Activated CD8-positive, alpha-beta T cell treated with anti-CD3 and anti-CD28 coated beads, Interleukin-2, amount 10 ng/mL, durations not matched to agents 7 days and 5 days (primary cell): ENCODE data around the gene KCNJ1. TPM values are rescaled to one million over a fixed set of nuclear protein-coding genes. Genes with fewer than 3 reads are reported as not detected.

Experiments
- ATAC-seq: fragments of 150-1000 bp; cut with Tn5 transposase; one replicate; pipeline ENCODE4 v1.10.0; 2021; ENCODE audit warnings: moderate library complexity
- CTCF ChIA-PET: fragments of 350-600 bp; sonication (Branson Sonifier 250); formaldehyde crosslinking; loops from one replicate; lab custom pipeline; 2021; ENCODE audit warnings: antibody characterized with exemption; lab: Charles Lee
- POLR2A ChIA-PET: fragments of 350-600 bp; sonication (Branson Sonifier 250); formaldehyde crosslinking; loops from one replicate; lab custom pipeline; 2021; ENCODE audit warnings: antibody characterized with exemption; lab: Charles Lee
- DNase-seq: peaks from one replicate; pipeline ENCODE4 v3.0.0-alpha.2; 2020
- H3K27ac Mint-ChIP-seq: one replicate; pipeline ENCODE4 v1.8.0; 2021; ENCODE audit warnings: mild to moderate bottlenecking, mixed read lengths
- H3K27me3 Mint-ChIP-seq: one replicate; pipeline ENCODE4 v1.8.0; 2021; ENCODE audit warnings: low read depth, mixed read lengths
- H3K36me3 Mint-ChIP-seq: one replicate; pipeline ENCODE4 v1.8.0; 2021; ENCODE audit warnings: low read depth, mixed read lengths
- H3K4me1 Mint-ChIP-seq: one replicate; pipeline ENCODE4 v1.8.0; 2021; ENCODE audit warnings: low read depth, mixed read lengths
- H3K4me3 Mint-ChIP-seq: one replicate; pipeline ENCODE4 v1.8.0; 2021; ENCODE audit warnings: mild to moderate bottlenecking, mixed read lengths
- H3K9me3 Mint-ChIP-seq: one replicate; pipeline ENCODE4 v1.8.0; 2022; ENCODE audit warnings: mixed read lengths; ENCODE audit not compliant: insufficient read depth
- total RNA-seq, 2 experiments: library from RNA; stranded (reverse); gene quantifications; one replicate each; pipeline ENCODE4 v1.2.3, GENCODE V29; 2021

Gene KCNJ1
- total RNA-seq, 2 experiments from 2014 or later, result not detected

DNA sequence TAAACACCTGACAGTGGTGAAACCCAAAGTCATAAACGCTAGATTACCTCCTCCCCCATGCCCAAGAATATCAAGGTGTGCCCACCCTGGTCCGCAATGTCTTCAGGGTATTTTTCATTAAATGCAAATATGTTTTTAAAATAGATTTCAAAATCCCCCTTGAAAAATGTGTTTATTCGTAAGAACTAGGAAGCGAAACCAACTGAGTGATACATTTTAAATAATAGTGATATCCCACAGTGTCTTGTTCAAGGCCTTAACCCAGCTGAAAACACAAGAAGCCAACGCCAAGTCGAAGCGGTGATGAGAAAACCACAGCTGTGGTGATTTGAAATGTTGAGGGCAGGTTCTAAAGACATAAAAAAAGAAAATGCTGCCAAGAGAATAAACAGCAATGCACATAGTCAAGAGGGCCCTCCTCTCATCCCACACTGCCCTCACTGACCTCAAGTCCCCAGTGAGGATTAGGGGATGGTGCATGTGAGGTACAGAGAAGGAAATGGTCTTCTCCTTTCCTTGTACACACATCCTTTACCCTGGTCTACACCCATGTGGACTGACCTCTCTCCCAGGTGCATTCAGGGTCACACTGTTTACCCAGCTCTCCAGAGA lies 25.5 kb downstream of the KCNJ1 start:
- Mint-ChIP-seq H3K27me3 (no peaks in the 10 kb centered on the region), H3K4me1 (peaks cover 51% of the 10 kb centered on the region), H3K4me3 (no peak overlapping the region), H3K27ac (no peak overlapping the region), H3K9me3 (no peaks in the 10 kb centered on the region), H3K36me3 (peaks cover 3% of the 10 kb centered on the region)
- ATAC-seq (peak; percentile 37), DNase-seq (no peak)
- POLR2A ChIA-PET, result no interaction called here
- CTCF ChIA-PET, result interaction anchor here (0.7 to 1.6 kb wide), 4 partner anchors 10 to 684 kb away, joined by 3 to 11 read pairs (median 5); no protein-coding TSS in a partner anchor

DNA sequence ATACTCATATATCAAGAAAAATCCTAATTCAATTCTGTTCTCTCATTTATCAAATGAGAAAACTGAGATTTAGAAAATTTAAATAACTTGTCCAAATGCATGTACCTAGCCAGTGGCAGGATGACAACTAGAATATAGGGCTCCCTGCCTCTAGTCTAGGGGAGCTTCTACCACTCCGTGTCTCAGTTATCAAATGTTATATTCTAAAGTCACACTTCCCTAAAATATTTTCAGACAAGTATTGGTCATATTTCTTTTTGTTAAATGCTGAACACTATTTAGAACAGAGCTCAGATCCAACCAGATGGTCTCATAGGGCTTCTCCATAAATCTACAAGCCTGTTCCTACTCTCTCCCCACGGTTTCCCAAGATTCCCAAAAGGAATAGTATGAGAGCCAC lies 26.3 kb downstream of the KCNJ1 start:
- Mint-ChIP-seq H3K27me3 (no peaks in the 10 kb centered on the region), H3K4me3 (no peak overlapping the region), H3K36me3 (peaks cover 3% of the 10 kb centered on the region), H3K27ac (no peak overlapping the region), H3K9me3 (no peaks in the 10 kb centered on the region), H3K4me1 (peaks cover 48% of the 10 kb centered on the region)
- ChIA-PET CTCF (interaction anchor here (1.3 to 1.6 kb wide), 2 partner anchors 10 to 683 kb away, joined by 5 to 11 read pairs; no protein-coding TSS in a partner anchor), POLR2A (no interaction called here)
- ATAC-seq (no peak), DNase-seq (no peak)

DNA sequence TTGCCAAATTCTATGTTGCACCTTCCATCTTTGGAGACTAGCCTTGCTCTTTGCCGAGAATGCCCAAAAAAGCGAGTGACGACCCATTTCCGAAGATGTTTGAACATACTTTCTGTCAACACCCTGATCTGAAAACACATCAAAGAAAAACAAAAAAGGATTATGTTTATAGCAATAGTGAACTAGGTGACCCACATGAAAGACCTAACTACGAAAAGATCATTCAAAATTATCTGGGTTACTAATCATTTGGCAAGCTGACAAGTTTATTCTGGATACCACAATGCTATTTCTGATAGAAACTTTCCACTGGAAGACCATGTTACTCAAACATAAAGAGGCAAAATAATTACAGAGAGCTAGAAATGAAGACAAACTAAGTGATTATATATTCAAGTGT lies 27.0 kb downstream of the KCNJ1 start:
- Mint-ChIP-seq H3K4me3 (no peak overlapping the region), H3K4me1 (peaks cover 42% of the 10 kb centered on the region), H3K27me3 (no peaks in the 10 kb centered on the region), H3K36me3 (peaks cover 3% of the 10 kb centered on the region), H3K27ac (no peak overlapping the region), H3K9me3 (no peaks in the 10 kb centered on the region)
- ChIA-PET CTCF (interaction anchor here (1.3 to 3.1 kb wide), 3 partner anchors 9 to 682 kb away, joined by 5 to 11 read pairs (median 11); no protein-coding TSS in a partner anchor), POLR2A (no interaction called here)
- ATAC-seq (no peak), DNase-seq (no peak)

DNA sequence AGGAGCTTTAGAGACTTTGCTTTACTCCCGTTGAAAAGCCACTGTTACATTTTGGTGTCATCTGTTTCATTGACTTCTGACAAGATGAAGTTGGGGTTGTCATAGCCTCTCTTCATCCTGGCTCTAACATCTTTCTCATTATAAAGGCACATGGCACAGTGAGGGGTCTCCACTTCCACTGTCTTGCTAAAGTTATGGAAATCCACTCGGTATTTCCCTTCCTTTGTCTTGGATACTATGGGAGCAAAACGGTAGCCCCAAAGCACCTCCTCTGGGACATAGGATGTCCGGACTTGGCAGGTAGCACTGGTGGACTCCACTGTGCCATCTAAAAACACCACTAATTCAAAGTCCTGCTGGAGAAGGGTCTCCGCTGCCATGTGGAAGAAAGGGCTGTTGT lies 28.0 kb downstream of the KCNJ1 start:
- ChIA-PET POLR2A (no interaction called here), CTCF (interaction anchor here (1.7 to 3.1 kb wide), 2 partner anchors 10 to 27 kb away, joined by 4 to 11 read pairs; no protein-coding TSS in a partner anchor)
- DNase-seq (no peak), ATAC-seq (no peak)
- Mint-ChIP-seq H3K9me3 (no peaks in the 10 kb centered on the region), H3K4me3 (no peak overlapping the region), H3K27ac (no peak overlapping the region), H3K36me3 (peaks cover 3% of the 10 kb centered on the region), H3K27me3 (no peaks in the 10 kb centered on the region), H3K4me1 (peaks cover 35% of the 10 kb centered on the region)

DNA sequence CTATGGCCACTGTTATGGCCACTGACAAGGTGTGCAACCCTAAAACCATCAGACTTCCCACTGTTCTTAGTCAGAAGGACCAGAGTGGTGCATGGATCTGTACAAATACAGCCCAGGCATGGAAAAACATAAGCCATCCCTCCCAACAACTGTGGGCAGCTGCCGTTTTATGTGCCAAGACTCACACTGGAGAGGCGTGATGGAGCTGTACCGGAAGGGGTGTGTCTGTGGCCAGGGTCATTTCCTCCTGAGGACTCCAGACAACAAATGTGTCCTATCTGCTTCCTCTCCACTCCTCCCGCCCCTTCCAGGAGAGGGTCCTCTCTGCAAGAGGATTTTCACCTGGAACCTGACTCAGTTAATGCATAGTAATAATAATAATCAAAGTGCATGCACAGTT lies 29.5 kb downstream of the KCNJ1 start:
- DNase-seq, result peak; percentile 51
- peaks cover 3% of the 10 kb centered on the region for H3K36me3 Mint-ChIP-seq
- H3K27ac Mint-ChIP-seq, result peak overlapping the region; percentile 18
- H3K27me3 Mint-ChIP-seq, result peaks cover 2% of the 10 kb centered on the region
- H3K9me3 Mint-ChIP-seq, result no peaks in the 10 kb centered on the region
- ATAC-seq, result peak; percentile 57
- no peak overlapping the region for H3K4me3 Mint-ChIP-seq
- ChIA-PET CTCF (interaction anchor here (1.3 to 3.1 kb wide), 3 partner anchors 11 to 680 kb away, joined by 3 to 11 read pairs (median 5); no protein-coding TSS in a partner anchor), POLR2A (no interaction called here)
- H3K4me1 Mint-ChIP-seq, result peaks cover 39% of the 10 kb centered on the region

DNA sequence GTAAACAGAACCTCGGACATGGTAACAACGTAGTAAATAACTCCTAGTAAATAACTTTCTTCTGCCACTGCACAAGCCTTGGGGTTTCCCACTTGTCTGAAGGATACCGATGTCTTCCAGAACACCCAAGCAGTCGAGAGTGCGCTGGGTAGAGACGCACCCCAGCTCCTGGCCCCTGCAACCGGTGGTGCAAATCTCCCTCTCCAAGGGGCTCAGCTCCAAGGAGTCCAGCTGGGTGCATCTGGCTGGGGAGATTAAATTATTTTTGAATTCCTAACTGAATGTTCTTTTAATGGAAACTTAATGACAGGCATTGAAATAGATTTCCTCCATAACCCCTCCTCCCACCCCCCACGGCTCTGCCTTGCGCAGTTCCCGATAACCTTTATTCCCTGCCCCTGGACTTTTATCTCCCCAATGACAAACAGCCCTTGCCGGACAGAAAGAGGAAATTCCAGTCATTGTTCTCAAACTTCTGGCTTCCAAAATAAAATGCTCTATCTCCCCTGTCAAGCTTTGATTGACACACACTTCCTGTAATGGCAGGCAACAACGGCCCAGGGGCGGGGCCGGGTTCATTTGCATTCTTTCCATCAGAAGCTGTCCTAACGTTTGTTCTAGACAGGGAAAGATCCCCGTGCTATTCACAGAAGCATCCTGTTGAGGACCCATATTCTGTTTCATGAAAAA lies 31.2 kb downstream of the KCNJ1 start:
- Mint-ChIP-seq H3K36me3 (peaks cover 3% of the 10 kb centered on the region), H3K9me3 (no peaks in the 10 kb centered on the region), H3K4me1 (peaks cover 38% of the 10 kb centered on the region), H3K27me3 (peaks cover 2% of the 10 kb centered on the region), H3K4me3 (no peak overlapping the region), H3K27ac (no peak overlapping the region)
- CTCF ChIA-PET, result interaction anchor here (1.0 to 1.6 kb wide), 2 partner anchors 678 kb away, joined by 3 read pairs; no protein-coding TSS in a partner anchor
- ATAC-seq (no peak), DNase-seq (no peak)
- POLR2A ChIA-PET, result no interaction called here

DNA sequence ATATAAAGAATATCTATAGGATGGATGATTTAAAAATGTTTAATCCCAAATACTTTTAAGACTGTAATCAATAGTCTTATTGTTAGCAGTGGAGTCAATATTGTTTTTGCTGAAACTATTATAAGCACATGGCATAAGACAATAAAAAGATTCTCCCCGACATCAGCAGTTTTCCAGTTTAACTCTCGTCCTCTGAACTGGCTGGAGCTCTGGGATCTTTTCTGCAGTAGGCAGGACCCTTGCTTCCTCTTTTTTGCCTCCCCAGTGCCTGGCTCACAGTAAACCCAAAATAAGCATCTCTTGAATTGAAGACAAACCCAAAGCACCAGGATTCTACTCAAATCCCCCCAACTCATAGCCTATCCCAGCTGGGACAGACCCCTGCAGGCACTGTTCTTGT lies 32.9 kb downstream of the KCNJ1 start:
- Mint-ChIP-seq H3K27me3 (peaks cover 2% of the 10 kb centered on the region), H3K27ac (no peak overlapping the region), H3K36me3 (peaks cover 3% of the 10 kb centered on the region), H3K4me1 (peaks cover 45% of the 10 kb centered on the region), H3K4me3 (no peak overlapping the region), H3K9me3 (no peaks in the 10 kb centered on the region)
- ChIA-PET CTCF (interaction anchor here (1.6 kb wide), 1 partner anchor 676 kb away, joined by 3 read pairs; no protein-coding TSS in a partner anchor), POLR2A (no interaction called here)
- ATAC-seq (no peak), DNase-seq (no peak)

DNA sequence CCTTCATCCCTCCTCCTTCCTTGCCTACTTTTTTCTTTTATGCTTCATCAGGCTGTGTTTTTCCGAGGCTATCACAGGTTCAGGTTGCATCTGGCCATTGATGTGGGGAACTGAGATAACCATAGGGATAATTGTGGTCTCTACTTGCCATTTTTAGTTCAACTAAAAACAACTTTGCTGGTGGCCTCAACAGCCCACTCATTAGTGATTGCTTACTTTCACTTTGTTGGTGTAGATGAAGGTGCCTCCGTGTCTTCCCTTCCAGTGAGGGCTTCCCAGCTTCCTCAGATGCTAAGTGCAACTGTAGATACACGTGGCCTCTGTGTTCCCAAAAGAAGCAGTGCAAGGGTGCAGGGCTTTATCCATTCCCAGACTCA lies 35.0 kb downstream of the KCNJ1 start:
- ChIA-PET CTCF (interaction anchor here (0.7 to 4.6 kb wide), 30 partner anchors 9 to 803 kb away, joined by 3 to 97 read pairs (median 8); no protein-coding TSS in a partner anchor), POLR2A (no interaction called here)
- no peaks in the 10 kb centered on the region for H3K36me3 Mint-ChIP-seq
- no peaks in the 10 kb centered on the region for H3K9me3 Mint-ChIP-seq
- peak overlapping the region; percentile 31 for H3K27ac Mint-ChIP-seq
- peaks cover 2% of the 10 kb centered on the region for H3K27me3 Mint-ChIP-seq
- H3K4me3 Mint-ChIP-seq, result peak overlapping the region; percentile 20
- ATAC-seq (no peak), DNase-seq (no peak)
- peaks cover 32% of the 10 kb centered on the region for H3K4me1 Mint-ChIP-seq

DNA sequence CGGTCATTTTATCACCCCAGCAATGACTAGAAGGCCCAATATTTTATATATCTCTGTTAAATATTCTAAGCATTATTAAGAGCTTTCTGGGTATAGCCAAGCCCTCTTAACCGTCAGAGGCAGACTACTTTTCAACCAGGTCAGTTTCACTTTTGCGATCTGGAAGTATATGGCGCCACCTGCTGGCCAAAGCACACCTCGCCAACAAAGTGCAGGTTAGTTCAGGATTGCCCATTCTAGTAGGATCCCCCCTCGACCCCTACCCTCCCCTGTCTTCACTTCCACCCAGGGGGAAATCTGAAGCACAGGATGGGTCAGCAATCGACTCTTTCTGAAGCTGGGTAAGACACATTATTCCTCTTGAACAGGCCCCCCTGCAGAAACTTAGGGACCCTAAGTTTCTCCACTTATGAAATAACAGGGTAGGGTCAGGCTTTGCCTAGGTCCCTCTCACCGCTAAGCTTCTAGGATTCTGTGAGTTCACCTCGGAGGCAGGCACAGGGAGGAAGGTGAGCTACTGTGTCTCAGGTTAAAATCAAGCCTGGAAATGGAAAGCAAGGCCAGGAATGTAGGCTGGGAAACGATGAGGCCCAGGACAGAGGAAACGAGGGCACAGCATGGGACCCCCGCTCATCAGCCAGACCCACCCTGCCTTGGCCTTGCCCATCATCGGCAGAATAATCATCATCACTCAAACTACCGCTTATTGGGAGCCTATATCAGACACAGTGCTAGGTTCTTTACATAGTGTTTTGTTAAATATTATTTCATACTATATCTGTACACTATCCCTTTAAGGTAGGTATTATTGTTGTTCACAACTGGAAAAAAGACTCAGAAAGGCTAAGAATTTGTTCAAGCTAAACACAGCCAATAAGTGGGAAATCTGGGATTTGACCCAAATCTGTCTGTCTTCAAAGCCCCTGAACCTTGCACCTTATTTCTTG lies 35.6 kb downstream of the KCNJ1 start:
- POLR2A ChIA-PET, result interaction anchor here (0.9 to 1.2 kb wide), 6 partner anchors 10 to 539 kb away, joined by 3 to 5 read pairs (median 4); partner anchors contain the start of gene FLI1
- peaks cover 30% of the 10 kb centered on the region for H3K4me1 Mint-ChIP-seq
- H3K27ac Mint-ChIP-seq, result peak overlapping the region; percentile 66
- peak; percentile 85 for ATAC-seq
- peaks cover 2% of the 10 kb centered on the region for H3K27me3 Mint-ChIP-seq
- H3K9me3 Mint-ChIP-seq, result no peaks in the 10 kb centered on the region
- H3K36me3 Mint-ChIP-seq, result no peaks in the 10 kb centered on the region
- peak; percentile 91 for DNase-seq
- CTCF ChIA-PET, result interaction anchor here (0.6 to 4.6 kb wide), 106 partner anchors 9 to 802 kb away, joined by 3 to 97 read pairs (median 4); partner anchors contain the start of genes FLI1 and KCNJ1
- peak overlapping the region; percentile 58 for H3K4me3 Mint-ChIP-seq

DNA sequence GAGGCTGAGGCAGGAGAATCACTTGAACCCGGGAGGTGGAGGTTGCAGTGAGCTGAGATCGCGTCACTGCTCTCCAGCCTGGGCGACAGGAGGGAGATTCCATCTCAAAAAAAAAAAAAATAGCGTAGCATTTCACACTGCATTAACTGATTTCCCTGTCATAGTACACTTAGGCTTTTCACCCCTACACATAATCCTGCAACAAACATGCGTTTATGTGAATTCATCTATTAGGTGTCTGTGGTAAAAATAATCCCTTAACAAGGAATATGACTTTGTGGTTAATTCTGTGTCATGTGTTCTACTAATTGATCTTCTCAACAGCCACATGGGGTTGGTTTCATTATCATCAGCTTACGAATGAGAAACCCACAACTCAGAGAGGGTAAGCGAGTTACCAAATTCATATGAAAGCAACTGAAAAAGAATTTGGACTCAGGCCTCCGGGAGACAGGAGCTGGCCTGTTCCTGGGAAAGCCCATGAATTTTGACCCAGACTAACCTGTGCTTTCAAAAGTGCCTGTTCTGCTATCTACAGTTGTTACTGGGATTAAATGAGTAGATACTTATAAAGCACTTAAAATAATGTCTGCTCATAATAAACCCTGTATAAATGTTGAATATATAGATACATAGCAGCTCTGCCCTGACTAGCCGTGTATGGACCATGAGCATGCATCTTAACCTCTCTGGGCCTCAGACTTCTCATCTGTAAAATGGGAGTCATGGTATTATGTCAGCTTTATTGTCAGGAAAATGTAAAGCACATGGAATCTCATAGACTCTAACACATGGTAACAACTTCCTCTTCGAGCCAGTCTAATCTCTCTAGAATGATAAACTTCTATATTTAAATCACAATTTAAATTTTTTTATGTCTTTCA lies 36.6 kb downstream of the KCNJ1 start:
- CTCF ChIA-PET, result interaction anchor here (0.6 to 4.6 kb wide), 107 partner anchors 9 to 801 kb away, joined by 3 to 97 read pairs (median 4); partner anchors contain the start of genes FLI1 and KCNJ1
- Mint-ChIP-seq H3K27me3 (peaks cover 2% of the 10 kb centered on the region), H3K4me1 (peaks cover 30% of the 10 kb centered on the region), H3K36me3 (no peaks in the 10 kb centered on the region), H3K27ac (peak overlapping the region; percentile 84), H3K4me3 (peak overlapping the region; percentile 58), H3K9me3 (no peaks in the 10 kb centered on the region)
- POLR2A ChIA-PET, result interaction anchor here (0.9 to 1.2 kb wide), 6 partner anchors 9 to 538 kb away, joined by 3 to 5 read pairs (median 4); partner anchors contain the start of gene FLI1
- peak; percentile 32 for ATAC-seq
- no peak for DNase-seq
